Neural crest cell (in vitro differentiated cells): ENCODE measurements around the gene AFF2. TPM values are rescaled to one million over a fixed set of nuclear protein-coding genes. Genes with fewer than 3 reads are reported as not detected.

Experiments
- DNase-seq: peaks from one replicate; pipeline ENCODE4 v3.0.0; 2021; ENCODE audit warnings: low read depth, mixed read lengths, low spot score
- H3K27ac Mint-ChIP-seq: one replicate; pipeline ENCODE4 v1.8.0; 2021; ENCODE audit warnings: mild to moderate bottlenecking, mixed read lengths; ENCODE audit not compliant: unreplicated experiment
- H3K27me3 Mint-ChIP-seq: 2 replicates; pipeline ENCODE4 v1.8.0; 2021; ENCODE audit warnings: low read depth, mild to moderate bottlenecking, mixed read lengths
- H3K36me3 Mint-ChIP-seq: 2 replicates; pipeline ENCODE4 v1.8.0; 2021; ENCODE audit warnings: low read depth, mild to moderate bottlenecking, mixed read lengths
- H3K4me1 Mint-ChIP-seq: 2 replicates; pipeline ENCODE4 v1.8.0; 2021; ENCODE audit warnings: mixed read lengths
- H3K4me3 Mint-ChIP-seq: one replicate; pipeline ENCODE4 v1.8.0; 2021; ENCODE audit warnings: mild to moderate bottlenecking, mixed read lengths
- H3K9me3 Mint-ChIP-seq: 2 replicates; pipeline ENCODE4 v1.8.0; 2021; ENCODE audit warnings: mixed read lengths
- CTCF ChIP-seq: fragments of 200-600 bp; sonication (generic); conservative IDR thresholded peaks from 2 replicates; pipeline ENCODE4 v1.5.0; 2021; ENCODE audit warnings: antibody characterized with exemption, mild to moderate bottlenecking
- total RNA-seq: library from RNA; stranded (reverse); gene quantifications from 2 replicates; pipeline ENCODE4 v1.2.1, GENCODE V29; 2021

Gene AFF2
- total RNA-seq, 1 donor from 2014 or later = 15.4 TPM

GRCh38 chrX:148976571-148977400, 476.4 kb downstream of the AFF2 start:
- Mint-ChIP-seq H3K27me3 (no peaks in the 10 kb centered on the region), H3K36me3 (peaks cover 3% of the 10 kb centered on the region), H3K27ac (no peak overlapping the region), H3K9me3 (peaks cover 4% of the 10 kb centered on the region), H3K4me3 (no peak overlapping the region), H3K4me1 (peaks cover 3% of the 10 kb centered on the region)
- TF ChIP-seq CTCF = no peak
- DNase-seq = no peak

GRCh38 chrX:148979786-148980185, 479.4 kb downstream of the AFF2 start:
- Mint-ChIP-seq H3K27me3 (no peaks in the 10 kb centered on the region), H3K27ac (no peak overlapping the region), H3K36me3 (peaks cover 3% of the 10 kb centered on the region), H3K4me1 (peaks cover 3% of the 10 kb centered on the region), H3K4me3 (no peak overlapping the region), H3K9me3 (no peaks in the 10 kb centered on the region)
- no peak for TF ChIP-seq CTCF
- no peak for DNase-seq

GRCh38 chrX:148984238-148984637, 483.8 kb downstream of the AFF2 start:
- no peak for DNase-seq
- Mint-ChIP-seq H3K4me1 (peaks cover 3% of the 10 kb centered on the region), H3K4me3 (no peak overlapping the region), H3K36me3 (peaks cover 6% of the 10 kb centered on the region), H3K27me3 (no peaks in the 10 kb centered on the region), H3K27ac (no peak overlapping the region), H3K9me3 (peaks cover 3% of the 10 kb centered on the region)
- TF ChIP-seq CTCF = no peak

- Mint-ChIP-seq H3K27me3 (no peaks in the 10 kb centered on the region), H3K27ac (no peak overlapping the region), H3K4me3 (no peak overlapping the region), H3K36me3 (peaks cover 3% of the 10 kb centered on the region), H3K4me1 (no peaks in the 10 kb centered on the region), H3K9me3 (peaks cover 6% of the 10 kb centered on the region)
- no peak for DNase-seq
- no peak for TF ChIP-seq CTCF
Observed at GRCh38 chrX:148991502-148991901, 491.1 kb downstream of the AFF2 start.

GRCh38 chrX:148995661-148996060, 495.2 kb downstream of the AFF2 start:
- no peak for TF ChIP-seq CTCF

More at GRCh38 chrX:148995661-148996060, 495.2 kb downstream of the AFF2 start:
- Mint-ChIP-seq H3K4me1 (no peaks in the 10 kb centered on the region), H3K27me3 (no peaks in the 10 kb centered on the region), H3K9me3 (peaks cover 6% of the 10 kb centered on the region), H3K27ac (no peak overlapping the region), H3K4me3 (no peak overlapping the region), H3K36me3 (peaks cover 3% of the 10 kb centered on the region)
- no peak for DNase-seq
